GM21723 (cell line): ENCODE data around the gene FAM170B.

Experiments used
- ATAC-seq: cut with Tn5 transposase; IDR thresholded peaks from one replicate; pipeline ENCODE4 v1.9.1; 2021; ENCODE audit warnings: mild to moderate bottlenecking, moderate library complexity; ENCODE audit not compliant: unreplicated experiment

The FAM170B gene

DNA sequence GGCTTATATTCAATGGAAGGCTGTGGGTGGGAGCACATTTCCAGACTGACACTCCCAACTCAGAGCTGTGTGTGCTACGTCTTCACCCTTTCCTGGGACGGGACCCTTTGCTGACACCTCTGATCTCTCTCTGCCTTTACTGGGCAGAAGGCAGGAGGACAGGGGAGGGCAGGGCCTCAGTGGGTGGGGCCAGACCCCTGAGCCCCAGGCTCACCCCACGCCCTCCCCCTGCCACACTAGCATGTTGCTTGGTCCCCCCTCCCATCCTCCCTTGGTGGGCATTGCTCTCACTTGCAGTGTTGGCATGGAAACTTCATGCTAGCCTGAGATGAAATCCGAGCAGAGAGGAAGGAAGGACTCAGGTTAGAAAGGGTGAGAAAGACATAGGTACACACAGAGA is 36.0 kb upstream of the FAM170B start:
- no peak for ATAC-seq

DNA sequence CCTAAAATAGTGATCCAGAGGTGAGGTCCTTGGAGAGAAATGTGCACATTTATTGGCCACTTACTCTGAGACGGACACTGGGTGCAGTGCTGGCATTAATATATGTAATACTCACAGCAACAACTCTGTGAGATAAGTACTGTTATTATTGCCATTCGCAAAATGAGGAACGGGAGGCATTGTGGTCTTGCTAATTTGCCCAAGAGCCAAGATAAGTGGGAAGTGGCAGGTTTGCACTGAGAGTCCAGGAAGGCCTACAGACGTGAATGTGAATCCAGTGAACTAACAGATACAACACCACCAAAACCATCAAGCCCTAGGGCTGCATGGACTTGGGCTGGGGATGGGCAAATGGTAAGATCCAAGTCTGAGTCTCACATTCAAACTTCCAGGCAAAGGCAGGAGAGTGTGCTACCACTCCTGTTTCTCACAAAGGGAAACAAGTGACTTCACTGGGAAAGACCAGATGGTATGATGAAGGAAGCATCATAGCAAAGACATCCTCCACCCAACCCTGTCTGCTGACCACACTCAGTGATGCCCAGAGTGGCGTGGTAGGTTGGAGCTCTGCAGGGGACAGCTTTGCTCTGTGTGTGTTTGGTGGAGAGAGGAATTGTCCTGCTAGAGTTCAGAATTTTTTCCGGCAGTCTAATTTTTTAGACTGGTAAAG is 35.1 kb upstream of the FAM170B start:
- ATAC-seq, result no peak

DNA sequence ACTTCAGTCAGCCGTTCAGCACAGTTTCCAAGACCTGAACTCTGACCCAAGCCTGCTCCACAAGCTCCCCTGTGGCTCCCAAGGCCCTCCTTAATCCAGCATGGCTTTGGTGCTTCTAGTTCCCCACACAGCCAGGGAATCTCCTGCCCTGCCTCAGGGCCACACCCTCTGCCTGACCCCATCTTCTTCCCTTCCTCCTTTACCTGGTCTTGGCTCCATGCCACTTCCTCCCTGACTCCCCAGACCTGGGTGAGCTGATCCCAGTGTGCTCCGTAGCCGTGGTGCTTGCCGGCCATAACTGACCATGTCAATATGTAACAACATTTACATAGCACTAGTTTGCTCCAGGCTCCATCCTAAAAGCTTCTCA is 34.3 kb upstream of the FAM170B start:
- no peak for ATAC-seq

DNA sequence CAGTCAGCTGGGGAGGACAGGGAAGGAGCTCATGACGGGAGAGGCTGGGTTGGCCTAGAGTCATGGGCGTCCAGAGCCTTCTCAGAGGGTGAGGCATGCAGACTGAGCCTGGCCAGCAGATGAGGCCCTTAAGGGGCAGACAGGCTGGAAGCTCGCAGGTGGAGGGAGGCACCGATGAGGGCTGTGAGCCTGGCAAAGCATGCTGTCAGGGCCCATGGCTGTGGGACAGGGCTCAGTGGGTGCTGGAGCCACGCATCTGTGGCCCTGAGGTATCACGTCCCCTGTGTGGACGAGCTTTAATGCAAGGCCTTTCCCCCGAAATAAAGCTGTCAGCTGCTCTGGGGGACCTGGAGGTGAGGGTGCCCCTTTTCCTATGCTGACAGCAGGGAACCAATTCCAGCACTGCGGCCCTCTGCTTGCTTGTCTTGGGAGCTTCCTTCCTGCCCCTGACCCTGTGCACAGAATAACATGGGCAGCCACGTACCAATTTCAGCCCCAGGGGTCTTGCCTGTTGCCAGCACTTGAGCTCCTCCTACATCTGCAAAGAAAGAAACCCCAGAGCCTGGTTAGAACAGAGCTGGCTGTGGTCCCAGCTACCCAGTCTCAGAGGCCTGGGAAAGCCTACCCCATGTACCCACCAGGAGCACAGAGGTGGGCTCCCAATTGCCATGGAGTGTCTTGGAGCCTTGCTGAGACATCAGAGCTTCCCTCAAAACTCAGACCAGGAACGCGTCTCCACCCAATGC is 33.8 kb upstream of the FAM170B start:
- ATAC-seq, result no peak

DNA sequence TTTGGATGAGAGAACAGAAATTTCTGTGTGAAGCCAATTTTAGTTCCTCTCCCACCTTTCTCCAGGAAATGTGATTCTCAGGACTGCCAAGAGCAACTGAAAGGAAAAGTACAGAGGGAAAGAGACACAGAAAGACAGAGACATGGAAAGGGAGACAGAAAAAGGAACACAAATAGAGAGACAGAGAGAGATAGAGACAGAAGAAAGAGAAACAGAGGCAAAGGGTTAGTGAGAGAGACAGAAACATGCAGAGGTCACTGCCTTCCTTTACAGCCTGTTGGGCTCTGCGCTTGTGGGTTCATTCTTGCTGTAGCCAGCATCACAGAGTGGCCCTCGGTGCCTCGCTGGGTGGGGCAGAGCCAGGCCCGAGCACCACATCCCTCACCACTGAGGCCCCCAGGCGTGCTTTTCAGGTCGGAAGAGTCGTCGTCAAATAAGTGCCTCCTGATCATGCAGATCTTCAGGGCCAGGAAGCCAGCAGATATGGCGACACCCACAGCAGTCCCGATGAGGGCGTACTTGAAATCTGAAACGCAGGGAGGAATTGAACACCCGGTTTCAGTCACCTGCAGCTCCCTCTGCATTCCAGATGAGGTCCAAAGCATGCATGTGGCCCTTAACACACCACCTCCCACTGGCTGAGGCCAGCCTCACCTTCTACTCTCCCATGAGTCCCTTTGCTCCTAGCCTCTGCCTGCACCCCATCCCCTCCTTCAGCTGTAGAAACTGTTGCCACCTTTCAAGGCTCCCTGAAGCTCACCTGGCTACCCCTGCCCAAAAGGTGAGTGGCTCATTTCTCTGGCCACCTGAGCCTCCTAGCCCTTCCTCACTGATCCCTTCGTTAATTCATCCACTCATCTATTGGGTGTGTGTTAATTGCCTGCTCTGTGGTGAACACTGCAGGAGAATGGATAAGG is 32.9 kb upstream of the FAM170B start:
- ATAC-seq, result no peak

GRCh38 chr10:49165821-49166483 is 32.1 kb upstream of the FAM170B start:
- no peak for ATAC-seq

GRCh38 chr10:49165259-49165658 is 31.4 kb upstream of the FAM170B start:
- ATAC-seq, result no peak

DNA sequence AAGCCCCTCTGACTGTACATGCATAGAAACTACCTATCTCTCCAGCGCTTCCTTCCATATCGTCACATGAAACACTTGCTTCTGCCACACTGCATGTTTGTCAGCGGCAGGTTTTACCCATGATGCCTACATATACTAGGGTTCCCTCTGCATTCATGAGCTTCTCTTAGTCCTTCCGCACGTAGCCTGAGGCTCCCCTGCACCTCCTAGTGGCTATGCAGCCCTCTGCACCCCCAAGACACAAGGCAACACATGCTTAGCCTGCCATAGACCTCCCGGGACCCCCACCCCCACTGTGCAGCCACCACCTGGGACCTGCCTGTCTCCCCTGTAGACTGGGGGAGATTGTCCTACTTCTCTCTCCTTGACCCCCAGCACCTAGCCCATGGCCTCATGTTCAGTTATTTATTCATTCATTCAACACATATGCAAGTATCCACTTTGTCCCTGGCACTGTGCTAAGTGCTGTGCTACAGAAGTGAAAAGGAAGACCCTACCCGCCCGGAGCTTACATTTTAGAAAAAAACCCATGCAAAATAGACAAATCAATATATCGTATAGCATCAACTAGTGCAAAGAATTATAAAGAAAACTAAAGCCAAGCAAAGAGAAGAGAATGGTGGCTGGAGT is 30.9 kb upstream of the FAM170B start:
- no peak for ATAC-seq

- ATAC-seq, result no peak
These were observed 29.9 kb upstream of the FAM170B start for GRCh38 chr10:49163741-49164140.

DNA sequence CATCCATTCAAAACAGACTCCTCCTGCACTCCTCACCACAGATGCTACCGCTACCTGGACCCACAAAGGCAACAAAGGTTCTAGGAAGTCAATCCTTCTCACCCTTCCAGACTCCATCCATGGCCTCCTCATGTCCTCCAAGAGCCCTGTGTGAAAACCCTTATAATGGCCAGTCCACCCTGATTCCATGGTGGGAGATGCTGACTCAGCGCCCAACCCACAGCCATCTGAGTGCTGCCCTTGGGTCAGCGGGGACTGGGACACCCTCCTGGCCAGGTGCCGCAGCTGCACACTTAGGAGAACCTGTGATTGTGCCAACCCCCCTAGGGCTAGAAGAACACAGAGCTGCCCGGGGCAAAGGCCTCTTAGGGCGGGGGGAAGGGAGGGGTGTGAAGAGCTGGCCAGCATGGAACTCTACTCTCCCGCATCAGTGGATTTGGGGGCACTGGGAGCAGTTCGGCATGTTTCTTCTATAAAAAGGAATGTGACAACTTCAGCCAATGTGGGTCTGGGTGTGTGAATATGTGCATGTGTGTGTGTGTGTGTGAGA is 29.0 kb upstream of the FAM170B start:
- no peak for ATAC-seq

GRCh38 chr10:49162063-49162462 is 28.2 kb upstream of the FAM170B start:
- ATAC-seq, result no peak

- ATAC-seq, result no peak
These were observed 27.7 kb upstream of the FAM170B start for GRCh38 chr10:49161411-49161997.

DNA sequence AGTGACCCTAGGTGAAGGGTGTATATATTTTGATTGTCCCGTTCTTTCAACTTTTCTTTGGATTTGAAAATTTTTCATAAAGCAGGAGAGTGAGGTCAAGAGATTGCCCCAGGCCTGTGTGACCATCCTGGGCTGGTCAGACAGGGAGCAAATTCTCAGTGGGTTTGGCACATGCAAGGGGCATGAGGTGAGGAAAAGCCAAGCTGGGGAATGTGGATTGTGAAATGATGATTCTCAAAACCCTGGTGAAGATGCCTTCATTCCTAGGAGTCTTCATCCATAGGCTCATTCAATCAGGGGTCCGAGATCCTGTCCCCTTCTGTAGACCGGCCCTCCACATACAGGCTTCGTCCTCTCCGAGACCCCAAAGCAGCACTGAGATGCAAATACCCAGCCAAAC is 27.0 kb upstream of the FAM170B start:
- no peak for ATAC-seq

GRCh38 chr10:49160110-49160509 is 26.3 kb upstream of the FAM170B start:
- no peak for ATAC-seq

- ATAC-seq, result no peak
These were observed 25.1 kb upstream of the FAM170B start for GRCh38 chr10:49158915-49159314.

GRCh38 chr10:49158404-49158803 is 24.6 kb upstream of the FAM170B start:
- ATAC-seq, result no peak

DNA sequence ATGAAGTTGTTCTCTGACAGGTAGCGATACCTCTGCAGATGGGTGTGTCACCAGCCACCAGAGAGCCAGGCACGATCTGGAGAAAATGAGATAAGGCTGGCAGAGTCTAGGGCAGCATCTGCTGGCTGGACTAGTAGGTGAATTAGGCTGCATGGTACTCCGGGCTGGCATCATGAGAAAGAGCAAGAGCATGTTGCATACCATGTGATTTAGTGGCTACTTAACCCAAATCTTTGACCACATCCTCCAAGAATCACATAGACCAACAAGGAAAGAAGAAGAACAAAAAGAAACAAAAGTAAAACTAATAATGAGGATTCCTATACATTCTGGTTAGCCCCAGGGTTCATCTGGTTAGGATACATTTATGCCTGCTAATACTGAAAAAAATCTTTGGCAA is 23.4 kb upstream of the FAM170B start:
- ATAC-seq, result no peak

DNA sequence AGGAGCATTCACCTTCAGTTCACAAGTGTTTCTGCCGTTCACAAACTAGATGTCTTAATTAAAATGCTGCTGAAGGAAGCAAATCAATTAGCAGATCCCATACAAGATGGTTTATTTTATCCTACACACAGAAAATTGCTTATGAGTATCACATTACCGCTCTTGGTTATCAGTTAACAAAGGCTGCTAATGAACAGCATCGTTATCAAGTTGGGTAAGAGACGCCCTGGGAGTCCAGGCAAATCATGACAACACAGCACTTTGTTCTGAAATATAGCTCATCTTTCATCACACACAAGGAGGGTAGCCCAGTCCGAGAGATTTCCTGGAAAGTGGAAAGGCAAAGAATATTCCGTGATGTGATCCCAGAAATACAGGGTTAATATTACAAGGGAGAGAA is 20.8 kb upstream of the FAM170B start:
- no peak for ATAC-seq

DNA sequence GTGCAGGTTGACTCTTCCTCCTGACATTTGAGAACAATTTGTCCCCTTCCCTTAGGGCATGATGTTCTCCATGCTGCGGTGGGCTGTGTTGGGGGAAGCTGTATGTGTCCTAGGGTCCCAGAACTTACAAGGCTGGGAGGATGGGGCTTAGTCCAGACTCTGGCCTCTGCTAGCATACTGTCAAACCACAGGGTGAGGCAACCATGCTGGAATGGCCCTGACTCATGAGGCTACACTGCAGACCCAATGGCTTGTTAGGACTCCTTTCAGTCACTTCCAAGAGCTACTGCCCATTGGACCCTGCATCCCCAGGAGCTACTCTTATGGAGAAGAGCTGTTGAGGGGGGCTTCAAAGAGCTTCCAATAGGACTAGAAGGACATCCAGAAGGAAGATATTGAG is 20.1 kb upstream of the FAM170B start:
- ATAC-seq, result no peak

GRCh38 chr10:49153115-49153514 is 19.3 kb upstream of the FAM170B start:
- ATAC-seq, result no peak
